Cerebellar cortex (tissue), 1 donor: ENCODE results near the gene CNNM4.

Source experiments
- DNase-seq: peaks from one replicate; pipeline ENCODE4 v3.0.0-alpha.2; 2015; ENCODE audit warnings: low spot score

The CNNM4 gene

DNA sequence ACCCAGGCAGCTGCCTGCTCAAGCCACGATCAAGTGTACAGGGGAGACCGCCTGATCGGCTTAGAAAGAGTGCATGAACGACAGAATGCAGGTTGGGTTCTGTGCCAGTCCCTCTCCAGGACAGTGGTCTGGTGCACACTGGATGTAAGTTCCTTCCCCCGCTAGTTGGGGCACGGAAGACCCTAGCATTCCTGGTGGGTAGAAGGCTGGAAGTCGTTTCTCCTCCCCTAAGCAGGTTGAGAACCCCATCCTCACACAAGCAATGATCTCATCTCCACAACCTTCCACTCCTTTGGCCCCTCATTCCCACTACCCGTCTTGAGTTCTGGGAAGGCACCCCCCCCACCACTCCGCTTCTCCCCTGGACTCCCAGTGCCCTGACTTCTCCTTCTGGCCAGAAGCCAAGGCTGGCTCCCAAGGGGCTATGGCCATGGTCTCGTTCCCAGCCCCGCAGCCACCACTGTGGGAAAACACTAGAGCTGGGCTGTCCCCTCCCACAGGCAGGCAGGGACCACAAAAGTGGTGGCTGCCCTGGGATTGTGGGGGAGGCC is 98.5 kb downstream of the CNNM4 start:
- peak; percentile 57 for DNase-seq

DNA sequence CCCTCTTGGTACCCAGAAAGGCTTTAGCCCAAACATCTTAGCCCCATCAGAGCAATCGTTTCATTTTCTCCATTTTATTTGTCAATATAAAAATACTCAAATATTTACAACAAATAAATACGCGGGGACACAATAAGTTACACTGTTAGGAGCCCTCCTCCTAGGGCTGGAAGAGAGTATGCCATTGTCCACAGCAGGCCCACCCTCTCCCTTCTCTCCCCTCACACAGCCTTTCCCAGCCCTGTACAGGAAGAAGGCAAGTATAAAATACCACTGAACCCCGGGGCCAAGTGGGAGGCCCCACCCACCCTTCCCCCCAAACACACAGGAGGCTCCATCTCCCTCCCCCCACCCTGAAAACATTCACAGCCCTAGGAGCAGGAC is 99.0 kb downstream of the CNNM4 start:
- DNase-seq, result no peak

DNA sequence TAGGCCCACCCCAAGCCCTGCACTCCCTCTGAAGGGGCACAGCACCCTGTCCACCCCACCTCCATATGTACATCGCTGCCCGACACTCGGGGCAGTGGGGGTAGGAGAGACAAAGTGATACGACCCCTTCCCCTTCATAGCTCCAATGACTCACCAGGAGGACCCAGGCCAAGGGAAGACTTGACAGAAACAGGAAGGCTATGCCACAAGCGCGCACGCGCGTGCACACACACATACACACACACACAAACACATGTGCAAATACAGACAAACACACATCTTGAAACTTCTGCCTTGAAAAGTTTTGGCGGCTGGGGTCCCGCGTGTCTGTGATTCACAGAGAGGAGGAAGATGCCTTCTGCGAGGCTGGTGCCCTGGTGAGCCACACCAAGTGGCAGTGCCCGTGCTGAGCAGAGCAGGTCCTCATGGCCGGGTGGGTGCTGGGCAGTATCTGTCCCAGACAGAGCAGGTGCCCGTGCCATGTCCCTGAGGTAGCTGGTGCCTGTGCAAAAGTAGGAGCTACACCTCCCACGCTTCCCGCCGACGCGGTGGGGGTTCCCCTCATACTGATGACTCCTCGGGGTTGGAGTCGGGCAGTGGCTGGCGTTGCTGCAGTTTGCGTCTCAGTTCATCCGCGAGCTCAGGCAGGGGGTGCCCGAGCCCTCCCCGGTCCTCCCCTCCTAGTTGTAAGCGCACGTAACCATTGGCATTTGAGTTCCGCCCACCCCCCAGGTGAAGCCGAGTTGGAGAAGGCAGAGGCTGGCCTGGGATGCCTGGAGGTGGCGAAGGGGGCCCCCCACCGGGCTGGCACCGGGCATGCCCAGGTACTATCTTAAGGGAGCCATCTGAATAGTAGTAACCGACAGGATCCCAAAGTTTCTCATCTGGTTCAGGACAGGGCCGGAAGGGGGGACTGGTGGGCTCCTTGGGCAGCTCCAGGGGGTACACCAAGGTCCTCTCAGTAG is 99.6 kb downstream of the CNNM4 start:
- no peak for DNase-seq

DNA sequence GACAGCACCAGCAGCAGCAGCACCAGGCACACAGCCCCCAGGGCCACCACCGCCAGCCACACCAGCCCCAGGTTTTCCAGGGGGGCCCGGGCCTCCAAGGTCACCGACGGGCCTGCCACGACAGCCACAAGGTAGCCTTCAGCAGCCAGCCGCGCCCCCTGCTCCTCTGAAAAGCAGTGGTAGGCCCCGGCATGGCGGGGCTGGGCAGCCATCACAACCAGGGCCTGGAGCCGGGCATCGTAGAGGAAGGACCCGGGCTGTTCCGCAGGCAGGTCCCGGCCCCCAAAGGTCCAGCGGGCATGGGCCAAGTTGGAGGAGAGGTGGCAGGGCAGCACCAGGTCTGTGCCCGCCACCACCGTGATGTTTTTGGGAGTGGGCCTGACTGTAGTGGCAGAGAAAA is 100.4 kb downstream of the CNNM4 start:
- DNase-seq, result no peak
